HepG2 (cell line): ENCODE data around the gene MRPL20.

Experiments used
- CTCF ChIP-seq: sonication (generic); formaldehyde crosslinking; IDR thresholded peaks from 2 replicates; pipeline ENCODE4 v1.5.0; 2020; ENCODE audit warnings: mild to moderate bottlenecking, missing genetic modification reagents, moderate library complexity
- EP300 ChIP-seq, 3 experiments: sonication (generic) in 1 of 3; formaldehyde crosslinking in 1 of 3; IDR thresholded peaks; 2 replicates each; pipeline versions ENCODE4 v1.5.1 to v1.6.1; 2011 to 2020; ENCODE audit warnings: low read depth in 2 of 3, low read length in 2 of 3, borderline replicate concordance in 1 of 3, improper control_type of control experiment in 1 of 3, mild to moderate bottlenecking in 1 of 3, missing genetic modification reagents in 1 of 3, moderate library complexity in 1 of 3
- HNRNPL ChIP-seq: fragments of 200-400 bp; formaldehyde crosslinking; IDR thresholded peaks from 2 replicates; pipeline ENCODE4 v1.6.1; 2017; ENCODE audit warnings: mild to moderate bottlenecking, low read depth, low read length
- KAT8 ChIP-seq: IDR thresholded peaks from 2 replicates; pipeline ENCODE4 v1.6.1; 2016; ENCODE audit warnings: missing genetic modification reagents, missing compliant biosample characterization
- PAF1 ChIP-seq: IDR thresholded peaks from 2 replicates; pipeline ENCODE4 v1.6.1; 2016; ENCODE audit warnings: missing genetic modification reagents, missing compliant biosample characterization
- RARA ChIP-seq: IDR thresholded peaks from 2 replicates; pipeline ENCODE4 v1.6.1; 2016; ENCODE audit warnings: missing genetic modification reagents, missing compliant biosample characterization
- ZNF33B ChIP-seq: sonication (generic); formaldehyde crosslinking; IDR thresholded peaks from 2 replicates; pipeline ENCODE4 v1.5.1; 2020; ENCODE audit warnings: mild to moderate bottlenecking, missing genetic modification reagents
- ZNF549 ChIP-seq: sonication (generic); formaldehyde crosslinking; IDR thresholded peaks from 2 replicates; pipeline ENCODE4 v1.5.0; 2020; ENCODE audit warnings: missing genetic modification reagents

- TF ChIP-seq HNRNPL (no peak), EP300 (IDR thresholded peaks at IDR 0.05; ENCODE audit: low read depth in 2 of 2, low read length in 2 of 2) (no peak), EP300 (CRISPR knock-in tag; IDR thresholded peaks at IDR 0.05; ENCODE audit: borderline replicate concordance) (no peak), RARA (CRISPR knock-in tag) (no peak), PAF1 (no peak), ZNF33B (CRISPR knock-in tag) (no peak), CTCF (CRISPR knock-in tag) (no peak), KAT8 (no peak), ZNF549 (no peak)
Observed at GRCh38 chr1:1391225-1391624, 15.9 kb downstream of the MRPL20 start.
